Astrocyte of the cerebellum (primary cell): Measurements from ENCODE around the gene POLK.

Source experiments
- DNase-seq: peaks from one replicate; pipeline ENCODE4 v3.0.0-alpha.2; 2011; ENCODE audit warnings: low read depth
- H3K4me3 ChIP-seq: 2 replicates; pipeline ENCODE4 v1.5.1; 2011; ENCODE audit warnings: mild to moderate bottlenecking, low read depth, low read length, moderate library complexity
- CTCF ChIP-seq: IDR thresholded peaks from 2 replicates; pipeline ENCODE4 v1.5.1; 2012; ENCODE audit warnings: low read length, low read depth, moderate library complexity, mild to moderate bottlenecking; ENCODE audit errors: missing control alignments
- in situ Hi-C: cut with HindIII; loops from 2 replicates; pipeline ENCODE4 v1.10.0; 2017; ENCODE audit warnings: low sequenced_read_pairs

The POLK gene

GRCh38 chr5:75648712-75649111, 137.0 kb downstream of the POLK start:
- in situ Hi-C loops, result no loop called here
- TF ChIP-seq CTCF, result no peak
- no peak overlapping the region for H3K4me3 ChIP-seq
- no peak for DNase-seq
